OCI-LY1 (cell line): Measurements from ENCODE around the gene MAGI1.

Source experiments
- H2AFZ ChIP-seq: fragments of 200-600 bp; sonication (generic), shearing (Covaris generic); 2 replicates; pipeline ENCODE4 v1.6.0; 2014; ENCODE audit warnings: antibody characterized with exemption, mild to moderate bottlenecking, low read length
- H3F3A ChIP-seq: fragments of 200-600 bp; sonication (generic), shearing (Covaris generic); 2 replicates; pipeline ENCODE4 v1.6.0; 2014; ENCODE audit warnings: mild to moderate bottlenecking, antibody characterized with exemption, low read length, moderate library complexity; ENCODE audit not compliant: insufficient read depth
- H3K27ac ChIP-seq: fragments of 200-600 bp; sonication (generic); 2 replicates; pipeline ENCODE4 v1.5.1; 2014; ENCODE audit warnings: low read length, mixed run types, mild to moderate bottlenecking, low read depth; ENCODE audit not compliant: poor library complexity, severe bottlenecking
- H3K27me3 ChIP-seq: fragments of 200-600 bp; sonication (generic); 2 replicates; pipeline ENCODE4 v1.6.0; 2014; ENCODE audit warnings: antibody characterized with exemption, mild to moderate bottlenecking, low read length, moderate library complexity; ENCODE audit not compliant: insufficient read depth
- H3K36me3 ChIP-seq: fragments of 200-600 bp; sonication (generic); 2 replicates; pipeline ENCODE4 v1.6.1; 2014; ENCODE audit warnings: mild to moderate bottlenecking, antibody characterized with exemption, low read length, moderate library complexity, mixed read lengths; ENCODE audit not compliant: insufficient read depth
- H3K4me1 ChIP-seq: fragments of 200-600 bp; sonication (generic); 2 replicates; pipeline ENCODE4 v1.5.1; 2014; ENCODE audit warnings: mild to moderate bottlenecking, low read length, moderate library complexity; ENCODE audit not compliant: insufficient read depth, severe bottlenecking
- H3K4me2 ChIP-seq: fragments of 200-600 bp; sonication (generic), shearing (Covaris generic); 2 replicates; pipeline ENCODE4 v1.6.1; 2014; ENCODE audit warnings: low read length
- H3K4me3 ChIP-seq: fragments of 200-600 bp; sonication (generic); 2 replicates; pipeline ENCODE4 v1.5.1; 2014; ENCODE audit warnings: low read length, low read depth, mild to moderate bottlenecking, mixed read lengths; ENCODE audit not compliant: poor library complexity, severe bottlenecking
- H3K79me2 ChIP-seq: fragments of 200-600 bp; shearing (Covaris generic); 2 replicates; pipeline ENCODE4 v1.6.1; 2016; ENCODE audit warnings: mixed run types, low read length, mixed read lengths; ENCODE audit not compliant: insufficient read depth
- H3K9ac ChIP-seq: fragments of 200-600 bp; sonication (generic), shearing (Covaris generic); 2 replicates; pipeline ENCODE4 v1.6.1; 2014; ENCODE audit warnings: mild to moderate bottlenecking, low read length, mixed read lengths
- H3K9me2 ChIP-seq: fragments of 200-600 bp; sonication (generic), shearing (Covaris generic); 2 replicates; pipeline ENCODE4 v1.6.1; 2014; ENCODE audit warnings: low read depth, mild to moderate bottlenecking, low read length, mixed read lengths
- H3K9me3 ChIP-seq: fragments of 200-600 bp; shearing (Covaris generic); 2 replicates; pipeline ENCODE4 v1.6.1; 2014; ENCODE audit warnings: low read length, mixed read lengths
- H4K20me1 ChIP-seq: fragments of 200-600 bp; sonication (generic), shearing (Covaris generic); 2 replicates; pipeline ENCODE4 v1.6.0; 2016; ENCODE audit warnings: mild to moderate bottlenecking, low read length; ENCODE audit not compliant: insufficient read depth
- CTCF ChIP-seq: fragments of 200-600 bp; sonication (generic), shearing (Covaris generic); IDR thresholded peaks from 2 replicates; pipeline ENCODE4 v1.5.1; 2017; ENCODE audit warnings: mild to moderate bottlenecking, antibody characterized with exemption, low read length, moderate library complexity, mixed read lengths
- EZH2 ChIP-seq: fragments of 200-600 bp; sonication (generic), shearing (Covaris generic); IDR thresholded peaks from 2 replicates; pipeline ENCODE4 v1.8.0; 2017; ENCODE audit warnings: borderline replicate concordance, mixed run types, mild to moderate bottlenecking, antibody characterized with exemption, low read length, moderate library complexity, mixed read lengths

The MAGI1 gene

GRCh38 chr3:65992106-65992505 is 46.6 kb downstream of the MAGI1 start:
- Histone ChIP-seq H3K27ac (no peak overlapping the region), H3K4me1 (no peaks in the 10 kb centered on the region), H3K9ac (no peak overlapping the region), H3K9me3 (no peaks in the 10 kb centered on the region), H3F3A (no peaks in the 10 kb centered on the region), H3K27me3 (no peaks in the 10 kb centered on the region), H2AFZ (no peak overlapping the region), H4K20me1 (no peaks in the 10 kb centered on the region), H3K4me3 (no peak overlapping the region), H3K9me2 (no peaks in the 10 kb centered on the region), H3K4me2 (no peak overlapping the region), H3K36me3 (no peaks in the 10 kb centered on the region), H3K79me2 (no peaks in the 10 kb centered on the region)
- TF ChIP-seq EZH2 (no peak), CTCF (no peak)

GRCh38 chr3:65988411-65989180 is 50.1 kb downstream of the MAGI1 start:
- no peaks in the 10 kb centered on the region for H3K79me2 ChIP-seq
- no peaks in the 10 kb centered on the region for H3K4me1 ChIP-seq
- H3F3A ChIP-seq = no peaks in the 10 kb centered on the region
- no peaks in the 10 kb centered on the region for H4K20me1 ChIP-seq
- H3K36me3 ChIP-seq = no peaks in the 10 kb centered on the region
- H3K9ac ChIP-seq = no peak overlapping the region
- TF ChIP-seq CTCF (no peak), EZH2 (no peak)
- no peak overlapping the region for H2AFZ ChIP-seq
- no peak overlapping the region for H3K4me2 ChIP-seq
- H3K27me3 ChIP-seq = no peaks in the 10 kb centered on the region
- no peaks in the 10 kb centered on the region for H3K9me2 ChIP-seq
- no peak overlapping the region for H3K4me3 ChIP-seq
- no peak overlapping the region for H3K27ac ChIP-seq
- no peaks in the 10 kb centered on the region for H3K9me3 ChIP-seq

- Histone ChIP-seq H3K4me3 (no peak overlapping the region), H3K27me3 (no peaks in the 10 kb centered on the region), H3K79me2 (no peaks in the 10 kb centered on the region), H3K9me3 (no peaks in the 10 kb centered on the region), H3F3A (no peaks in the 10 kb centered on the region), H3K4me1 (no peaks in the 10 kb centered on the region), H3K4me2 (no peak overlapping the region), H3K27ac (no peak overlapping the region), H4K20me1 (no peaks in the 10 kb centered on the region), H2AFZ (no peak overlapping the region), H3K9ac (no peak overlapping the region), H3K36me3 (no peaks in the 10 kb centered on the region), H3K9me2 (no peaks in the 10 kb centered on the region)
- TF ChIP-seq EZH2 (no peak), CTCF (no peak)
Observed at GRCh38 chr3:65986285-65986684, 52.4 kb downstream of the MAGI1 start.
